ENCODE measurements around the gene GPR42.

The GPR42 gene, protein sequence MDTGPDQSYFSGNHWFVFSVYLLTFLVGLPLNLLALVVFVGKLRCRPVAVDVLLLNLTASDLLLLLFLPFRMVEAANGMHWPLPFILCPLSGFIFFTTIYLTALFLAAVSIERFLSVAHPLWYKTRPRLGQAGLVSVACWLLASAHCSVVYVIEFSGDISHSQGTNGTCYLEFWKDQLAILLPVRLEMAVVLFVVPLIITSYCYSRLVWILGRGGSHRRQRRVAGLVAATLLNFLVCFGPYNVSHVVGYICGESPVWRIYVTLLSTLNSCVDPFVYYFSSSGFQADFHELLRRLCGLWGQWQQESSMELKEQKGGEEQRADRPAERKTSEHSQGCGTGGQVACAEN

DNA sequence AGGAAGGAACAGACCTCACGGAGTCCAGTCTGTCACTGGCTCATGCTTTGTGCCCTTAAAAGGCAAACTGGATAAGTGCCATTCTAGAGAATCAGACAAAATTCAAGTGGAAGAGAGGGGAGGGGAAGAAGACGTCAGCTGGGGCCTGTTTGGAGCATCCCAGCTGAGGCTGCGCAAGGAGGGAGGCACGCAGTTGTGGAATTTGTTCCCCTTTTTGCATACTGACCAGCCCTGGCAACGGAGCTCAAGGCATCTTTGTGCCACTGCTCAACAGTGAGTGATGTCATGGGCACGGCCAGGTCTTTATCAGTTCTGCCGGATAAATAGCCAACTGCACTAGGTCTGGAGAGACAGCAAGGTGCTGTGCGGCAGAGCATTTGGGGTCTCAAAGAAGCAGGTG, at the start of gene GPR42:
GPR42 (plus strand) TSS at position 347 of the 400 bp plus-strand sequence. CDS start 292 bp downstream, outside the sequence.
- H3K4me3 ChIP-seq (replicated peaks; ENCODE audit: low read depth, low read length) = no peak within 1 kb of the TSS
- no peak for DNase-seq (ENCODE audit: low read depth)
- TF ChIP-seq, protein P1, sequence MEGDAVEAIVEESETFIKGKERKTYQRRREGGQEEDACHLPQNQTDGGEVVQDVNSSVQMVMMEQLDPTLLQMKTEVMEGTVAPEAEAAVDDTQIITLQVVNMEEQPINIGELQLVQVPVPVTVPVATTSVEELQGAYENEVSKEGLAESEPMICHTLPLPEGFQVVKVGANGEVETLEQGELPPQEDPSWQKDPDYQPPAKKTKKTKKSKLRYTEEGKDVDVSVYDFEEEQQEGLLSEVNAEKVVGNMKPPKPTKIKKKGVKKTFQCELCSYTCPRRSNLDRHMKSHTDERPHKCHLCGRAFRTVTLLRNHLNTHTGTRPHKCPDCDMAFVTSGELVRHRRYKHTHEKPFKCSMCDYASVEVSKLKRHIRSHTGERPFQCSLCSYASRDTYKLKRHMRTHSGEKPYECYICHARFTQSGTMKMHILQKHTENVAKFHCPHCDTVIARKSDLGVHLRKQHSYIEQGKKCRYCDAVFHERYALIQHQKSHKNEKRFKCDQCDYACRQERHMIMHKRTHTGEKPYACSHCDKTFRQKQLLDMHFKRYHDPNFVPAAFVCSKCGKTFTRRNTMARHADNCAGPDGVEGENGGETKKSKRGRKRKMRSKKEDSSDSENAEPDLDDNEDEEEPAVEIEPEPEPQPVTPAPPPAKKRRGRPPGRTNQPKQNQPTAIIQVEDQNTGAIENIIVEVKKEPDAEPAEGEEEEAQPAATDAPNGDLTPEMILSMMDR (IDR thresholded peaks at IDR 0.05; ENCODE audit: low read length, missing control alignments) = no peak

DNA sequence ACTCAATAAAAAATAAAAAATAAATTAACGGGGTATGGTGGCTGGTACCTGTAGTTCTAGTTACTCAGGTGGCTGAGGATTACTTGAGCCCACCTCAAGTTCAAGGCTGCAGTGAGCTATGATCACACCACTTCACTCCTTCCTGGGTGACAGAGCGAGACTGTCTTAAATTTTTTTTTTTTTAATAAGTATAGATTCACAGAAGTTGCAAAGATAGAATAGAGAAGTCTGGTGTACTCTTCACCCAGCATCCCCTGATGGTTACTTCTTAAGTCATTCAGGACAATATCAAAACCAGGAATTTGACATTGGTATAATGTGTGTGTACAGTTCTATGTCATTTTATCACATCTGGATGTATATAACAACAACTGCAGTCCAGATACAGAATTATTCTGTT, 49.6 kb upstream of the GPR42 start:
- DNase-seq (ENCODE audit: low read depth) = no peak
- no peak overlapping the region for H3K4me3 ChIP-seq (replicated peaks; ENCODE audit: low read depth, low read length)
- TF ChIP-seq, protein P1 (IDR thresholded peaks at IDR 0.05; ENCODE audit: low read length, missing control alignments) = no peak

DNA sequence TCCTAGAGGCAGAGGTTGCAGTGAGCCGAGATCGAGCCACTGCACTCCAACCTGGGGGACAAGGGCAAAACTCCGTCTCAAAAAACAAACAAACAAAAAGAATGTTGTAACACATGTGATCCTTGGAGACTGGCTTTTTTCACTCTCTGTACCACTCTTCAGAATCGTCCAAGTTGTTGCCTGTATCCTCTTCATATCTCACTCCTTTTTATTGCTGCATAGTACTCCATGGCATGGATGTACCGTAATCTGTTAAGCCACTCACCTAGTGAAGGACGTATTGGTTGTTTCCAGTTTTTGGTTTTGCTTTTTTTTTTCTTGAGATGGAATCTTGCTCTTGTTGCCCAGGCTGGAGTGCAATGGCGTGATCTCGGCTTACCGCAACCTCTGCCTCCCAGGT, 48.9 kb upstream of the GPR42 start:
- DNase-seq (ENCODE audit: low read depth) = no peak
- TF ChIP-seq, protein P1 (IDR thresholded peaks at IDR 0.05; ENCODE audit: low read length, missing control alignments) = no peak
- no peak overlapping the region for H3K4me3 ChIP-seq (replicated peaks; ENCODE audit: low read depth, low read length)

DNA sequence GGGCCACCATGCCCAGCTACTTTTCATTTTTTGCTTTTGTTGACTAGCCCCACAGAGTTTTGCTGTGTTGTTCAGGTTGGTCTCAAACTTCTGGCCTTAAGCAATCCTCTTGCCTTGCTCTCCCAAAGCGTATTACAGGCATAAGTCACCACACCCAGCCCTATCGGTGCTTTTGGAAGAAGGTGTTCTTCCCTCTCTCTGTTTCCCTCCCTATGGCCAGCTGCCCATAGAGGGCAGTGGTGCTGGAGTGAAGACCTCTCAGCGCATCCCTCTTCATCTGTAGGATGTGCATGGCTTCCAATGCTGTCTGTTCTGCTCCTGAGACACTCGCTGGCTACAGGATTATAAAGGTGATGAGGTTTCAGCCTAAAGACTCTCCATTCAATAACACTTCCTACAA, 43.2 kb upstream of the GPR42 start:
- H3K4me3 ChIP-seq (replicated peaks; ENCODE audit: low read depth, low read length) = no peak overlapping the region
- TF ChIP-seq, protein P1 (IDR thresholded peaks at IDR 0.05; ENCODE audit: low read length, missing control alignments) = peak; percentile 26
- no peak for DNase-seq (ENCODE audit: low read depth)

DNA sequence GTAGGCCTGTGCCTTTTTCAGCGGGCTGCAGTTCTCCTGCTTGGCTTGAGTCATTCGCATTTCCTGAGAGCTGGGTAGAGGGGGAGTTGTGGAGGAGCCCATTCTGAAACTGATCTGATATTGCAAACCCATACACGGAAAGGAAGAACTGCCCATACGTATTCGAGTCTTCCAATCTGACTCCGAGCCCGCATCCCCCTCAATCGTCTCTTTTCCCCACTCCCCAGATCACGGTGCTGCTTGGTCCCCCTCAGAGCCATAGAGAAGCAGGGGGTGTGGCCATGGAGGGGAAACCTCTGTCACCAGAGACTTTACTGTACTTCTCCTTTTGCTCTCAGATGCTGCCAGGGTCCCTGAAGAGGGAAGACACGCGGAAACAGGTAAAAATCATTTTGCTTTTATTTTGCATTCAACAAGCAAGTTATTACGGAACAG, 42.0 kb upstream of the GPR42 start, which contains the start of gene CD22:
CD22 (plus strand) TSS at position 337 of the 435 bp plus-strand sequence. CDS start 2,854 bp downstream, outside the sequence.
- TF ChIP-seq, protein P1 (IDR thresholded peaks at IDR 0.05; ENCODE audit: low read length, missing control alignments) = no peak
- H3K4me3 ChIP-seq (replicated peaks; ENCODE audit: low read depth, low read length) = no peak within 1 kb of the TSS
- no peak for DNase-seq (ENCODE audit: low read depth)

GRCh38 chr19:35329323-35329722, 41.5 kb upstream of the GPR42 start:
- no peak for DNase-seq (ENCODE audit: low read depth)
- TF ChIP-seq, protein P1 (IDR thresholded peaks at IDR 0.05; ENCODE audit: low read length, missing control alignments) = no peak
- no peak overlapping the region for H3K4me3 ChIP-seq (replicated peaks; ENCODE audit: low read depth, low read length)

- DNase-seq (ENCODE audit: low read depth) = no peak
- no peak overlapping the region for H3K4me3 ChIP-seq (replicated peaks; ENCODE audit: low read depth, low read length)
Measured at GRCh38 chr19:35330475-35330874, 40.4 kb upstream of the GPR42 start.

More at GRCh38 chr19:35330475-35330874, 40.4 kb upstream of the GPR42 start:
- TF ChIP-seq, protein P1 (IDR thresholded peaks at IDR 0.05; ENCODE audit: low read length, missing control alignments) = no peak
